Body of pancreas (tissue), 4 donors: ENCODE measurements around the gene TCFL5.

Experiments used
- CTCF ChIP-seq, 7 experiments: fragments of 450-650 bp in 4 of 7; fragments of 200-600 bp in 3 of 7; sonication (generic) in 3 of 7; IDR thresholded peaks; one replicate each; pipeline ENCODE4 v1.5.1; 2016 to 2019; ENCODE audit warnings: antibody characterized with exemption in 7 of 7
- POLR2A ChIP-seq, 3 donors: fragments of 450-650 bp; IDR thresholded peaks; one replicate each; pipeline ENCODE4 v1.6.1; 2016; ENCODE audit warnings: antibody characterized with exemption in 3 of 3, mild to moderate bottlenecking in 2 of 3

- TF ChIP-seq CTCF (IDR thresholded peaks at IDR 0.05) (no peak), POLR2A (IDR thresholded peaks at IDR 0.05) (no peak)
Measured at GRCh38 chr20:62876902-62877816, 15.5 kb upstream of the TCFL5 start.
